Colonic mucosa (tissue), 4 donors: ENCODE measurements around the gene GJA9. TPM values are rescaled to one million over a fixed set of nuclear protein-coding genes. Genes with fewer than 3 reads are reported as not detected.

ENCODE experiments used
- DNase-seq: peaks from one replicate; pipeline ENCODE4 v3.0.0-alpha.2; 2020
- H3K27ac ChIP-seq: fragments of 200-600 bp; one replicate; pipeline ENCODE4 v1.8.0; 2021
- H3K27me3 ChIP-seq: fragments of 200-600 bp; one replicate; pipeline ENCODE4 v1.8.0; 2021
- H3K36me3 ChIP-seq: fragments of 200-600 bp; one replicate; pipeline ENCODE4 v1.8.0; 2021
- H3K4me1 ChIP-seq: fragments of 200-600 bp; one replicate; pipeline ENCODE4 v1.8.0; 2021; ENCODE audit warnings: mild to moderate bottlenecking
- H3K4me3 ChIP-seq: fragments of 200-600 bp; one replicate; pipeline ENCODE4 v1.8.0; 2021
- H3K9ac ChIP-seq, 2 donors: one replicate each; pipeline ENCODE4 v1.7.0; 2013; ENCODE audit warnings: control low read depth in 2 of 2, low read depth in 2 of 2, low read length in 2 of 2
- H3K9me3 ChIP-seq: fragments of 200-600 bp; one replicate; pipeline ENCODE4 v1.8.0; 2021
- CTCF ChIP-seq: fragments of 200-600 bp; IDR thresholded peaks from one replicate; pipeline ENCODE4 v1.8.0; 2022; ENCODE audit warnings: antibody characterized with exemption, mild to moderate bottlenecking
- intact Hi-C: fragments of 100-400 bp; cut with DNase I; formaldehyde crosslinking; loops from one replicate; pipeline ENCODE4 v1.14.1; 2022
- total RNA-seq, 2 donors: library from RNA; stranded (reverse); fragmentation: NEBNext Ultra II Directional in 1 of 2; extraction: Animal tissue kit (Norgen Biotek cat#: 25700) in 1 of 2; gene quantifications; one replicate each; pipeline ENCODE4 v1.2.1, GENCODE V29; 2021
- donor health status: healthy.
- donor health status: DM: no; HTN: no; CAD: no.
- donor health status: DM: no; HTN: no; CAD: no.

GJA9 gene
- total RNA-seq, 2 donors from 2014 or later: 0.88 to 1.7 TPM

DNA sequence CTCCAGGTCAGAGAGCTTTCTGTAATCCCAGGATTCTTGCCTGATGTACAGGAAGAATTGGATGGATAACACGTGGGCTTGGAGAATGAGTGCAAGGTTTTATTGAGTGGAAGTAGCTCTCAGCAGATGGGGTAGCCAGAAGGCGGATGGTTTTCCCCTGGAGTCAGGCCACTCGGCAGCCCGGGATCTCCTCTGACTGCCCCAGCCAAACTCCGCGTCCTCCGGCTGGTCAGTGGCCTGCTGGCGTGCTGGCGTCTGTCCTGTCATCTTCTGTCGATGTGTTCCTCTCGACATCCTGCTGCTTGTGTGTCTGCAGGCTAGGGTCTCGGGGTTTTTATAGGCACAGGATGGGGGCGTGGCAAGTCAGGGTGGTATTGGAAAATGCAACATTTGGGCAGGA, 27.4 kb upstream of the GJA9 start:
- no peaks in the 10 kb centered on the region for H3K4me1 ChIP-seq
- no peaks in the 10 kb centered on the region for H3K9me3 ChIP-seq
- no peaks in the 10 kb centered on the region for H3K27me3 ChIP-seq
- H3K36me3 ChIP-seq: no peaks in the 10 kb centered on the region
- no peak for DNase-seq
- no peak overlapping the region for H3K4me3 ChIP-seq
- H3K9ac ChIP-seq: no peak overlapping the region
- no peak overlapping the region for H3K27ac ChIP-seq
- no peak for TF ChIP-seq CTCF
- intact Hi-C loops: no loop called here

DNA sequence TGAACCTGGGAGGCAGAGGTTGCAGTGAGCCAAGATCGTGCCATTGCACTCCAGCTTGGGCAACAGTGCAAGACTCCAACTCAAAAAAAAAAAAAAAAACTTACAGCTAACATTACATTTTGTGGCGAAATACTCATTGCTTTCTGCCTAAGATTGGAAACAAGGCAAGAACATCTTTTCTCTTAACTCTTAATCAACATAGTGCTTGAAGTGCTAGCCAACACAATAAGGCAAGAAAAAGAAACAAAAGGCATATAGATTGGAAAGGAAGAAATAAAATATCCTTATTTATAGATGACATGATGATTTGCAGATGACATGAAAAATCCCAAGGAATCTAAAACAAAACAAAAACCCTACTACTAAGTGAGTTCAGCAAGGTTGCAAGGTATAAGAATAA, 24.6 kb upstream of the GJA9 start:
- H3K27ac ChIP-seq: no peak overlapping the region
- no peaks in the 10 kb centered on the region for H3K9me3 ChIP-seq
- intact Hi-C loops: no loop called here
- no peaks in the 10 kb centered on the region for H3K36me3 ChIP-seq
- no peak overlapping the region for H3K4me3 ChIP-seq
- no peak for DNase-seq
- H3K4me1 ChIP-seq: no peaks in the 10 kb centered on the region
- no peaks in the 10 kb centered on the region for H3K27me3 ChIP-seq
- H3K9ac ChIP-seq: no peak overlapping the region
- TF ChIP-seq CTCF: no peak

- DNase-seq: no peak
- intact Hi-C loops: no loop called here
These were observed 18.2 kb upstream of the GJA9 start for GRCh38 chr1:38899560-38899959.

GRCh38 chr1:38898653-38899230, 17.4 kb upstream of the GJA9 start:
- Histone ChIP-seq H3K27ac (no peak overlapping the region), H3K36me3 (no peaks in the 10 kb centered on the region), H3K4me3 (no peak overlapping the region), H3K4me1 (no peaks in the 10 kb centered on the region), H3K27me3 (no peaks in the 10 kb centered on the region), H3K9ac (no peak overlapping the region), H3K9me3 (no peaks in the 10 kb centered on the region)
- intact Hi-C loops: no loop called here
- TF ChIP-seq CTCF: no peak
- DNase-seq: no peak

More at GRCh38 chr1:38899560-38899959, 18.2 kb upstream of the GJA9 start:
- H3K9ac ChIP-seq: no peak overlapping the region
- no peaks in the 10 kb centered on the region for H3K27me3 ChIP-seq
- no peak overlapping the region for H3K4me3 ChIP-seq
- no peaks in the 10 kb centered on the region for H3K9me3 ChIP-seq
- no peaks in the 10 kb centered on the region for H3K36me3 ChIP-seq
- no peak overlapping the region for H3K27ac ChIP-seq
- H3K4me1 ChIP-seq: no peaks in the 10 kb centered on the region
- TF ChIP-seq CTCF: no peak

DNA sequence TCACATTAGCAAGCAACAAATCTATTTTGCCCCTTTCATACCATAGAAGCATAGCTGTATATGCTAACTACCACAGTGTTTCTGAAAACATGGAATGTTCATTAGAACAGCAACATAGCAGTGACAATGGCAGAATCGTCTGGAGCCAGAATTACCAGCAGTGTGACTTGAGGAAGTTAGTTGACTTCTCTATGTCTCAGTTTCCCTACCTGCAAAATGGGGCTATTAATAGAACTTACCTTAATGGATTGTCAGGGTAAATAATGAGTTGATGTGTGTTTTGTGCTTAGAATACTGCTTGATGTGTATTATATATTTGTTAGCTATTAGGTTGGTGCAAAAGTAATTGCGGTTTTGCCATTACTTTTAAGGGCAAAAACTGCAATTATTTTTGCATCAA, 14.8 kb upstream of the GJA9 start:
- no peak for TF ChIP-seq CTCF
- intact Hi-C loops: no loop called here
- no peak overlapping the region for H3K27ac ChIP-seq
- no peaks in the 10 kb centered on the region for H3K4me1 ChIP-seq
- no peaks in the 10 kb centered on the region for H3K36me3 ChIP-seq
- no peaks in the 10 kb centered on the region for H3K27me3 ChIP-seq
- H3K9me3 ChIP-seq: no peaks in the 10 kb centered on the region
- H3K4me3 ChIP-seq: no peak overlapping the region
- no peak for DNase-seq
- H3K9ac ChIP-seq: no peak overlapping the region
